ENCODE results near the gene VIPR2.

The VIPR2 gene

GRCh38 chr7:159022238-159022993, 122.3 kb downstream of the VIPR2 start:
- TF ChIP-seq CTCF (IDR thresholded peaks at IDR 0.05; ENCODE audit: low read depth, low read length): no peak
- DNase-seq (ENCODE audit: extremely low read depth, low read depth): no peak

GRCh38 chr7:159020987-159021386, 123.7 kb downstream of the VIPR2 start:
- DNase-seq (ENCODE audit: extremely low read depth, low read depth): no peak
- no peak for TF ChIP-seq CTCF (IDR thresholded peaks at IDR 0.05; ENCODE audit: low read depth, low read length)

GRCh38 chr7:159019111-159019510, 125.6 kb downstream of the VIPR2 start:
- DNase-seq (ENCODE audit: extremely low read depth, low read depth): no peak
- no peak for TF ChIP-seq CTCF (IDR thresholded peaks at IDR 0.05; ENCODE audit: low read depth, low read length)

GRCh38 chr7:159017741-159018140, 126.9 kb downstream of the VIPR2 start:
- no peak for TF ChIP-seq CTCF (IDR thresholded peaks at IDR 0.05; ENCODE audit: low read depth, low read length)
- DNase-seq (ENCODE audit: extremely low read depth, low read depth): no peak

- TF ChIP-seq CTCF (IDR thresholded peaks at IDR 0.05; ENCODE audit: low read depth, low read length): no peak
- no peak for DNase-seq (ENCODE audit: extremely low read depth, low read depth)
Observed at GRCh38 chr7:159017210-159017609, 127.5 kb downstream of the VIPR2 start.

- DNase-seq (ENCODE audit: extremely low read depth, low read depth): no peak
- no peak for TF ChIP-seq CTCF (IDR thresholded peaks at IDR 0.05; ENCODE audit: low read depth, low read length)
Observed at GRCh38 chr7:159016591-159016990, 128.1 kb downstream of the VIPR2 start.

GRCh38 chr7:159015454-159016410, 128.9 kb downstream of the VIPR2 start:
- TF ChIP-seq CTCF (IDR thresholded peaks at IDR 0.05; ENCODE audit: low read depth, low read length): no peak
- DNase-seq (ENCODE audit: extremely low read depth, low read depth): no peak

Measured in AG09319 (cell line).